ENCODE data around the gene P2RY2. TPM values are rescaled to one million over a fixed set of nuclear protein-coding genes. Genes with fewer than 3 reads are reported as not detected.

Gene P2RY2
- total RNA-seq, 2 experiments from 2014 or later = not detected

DNA sequence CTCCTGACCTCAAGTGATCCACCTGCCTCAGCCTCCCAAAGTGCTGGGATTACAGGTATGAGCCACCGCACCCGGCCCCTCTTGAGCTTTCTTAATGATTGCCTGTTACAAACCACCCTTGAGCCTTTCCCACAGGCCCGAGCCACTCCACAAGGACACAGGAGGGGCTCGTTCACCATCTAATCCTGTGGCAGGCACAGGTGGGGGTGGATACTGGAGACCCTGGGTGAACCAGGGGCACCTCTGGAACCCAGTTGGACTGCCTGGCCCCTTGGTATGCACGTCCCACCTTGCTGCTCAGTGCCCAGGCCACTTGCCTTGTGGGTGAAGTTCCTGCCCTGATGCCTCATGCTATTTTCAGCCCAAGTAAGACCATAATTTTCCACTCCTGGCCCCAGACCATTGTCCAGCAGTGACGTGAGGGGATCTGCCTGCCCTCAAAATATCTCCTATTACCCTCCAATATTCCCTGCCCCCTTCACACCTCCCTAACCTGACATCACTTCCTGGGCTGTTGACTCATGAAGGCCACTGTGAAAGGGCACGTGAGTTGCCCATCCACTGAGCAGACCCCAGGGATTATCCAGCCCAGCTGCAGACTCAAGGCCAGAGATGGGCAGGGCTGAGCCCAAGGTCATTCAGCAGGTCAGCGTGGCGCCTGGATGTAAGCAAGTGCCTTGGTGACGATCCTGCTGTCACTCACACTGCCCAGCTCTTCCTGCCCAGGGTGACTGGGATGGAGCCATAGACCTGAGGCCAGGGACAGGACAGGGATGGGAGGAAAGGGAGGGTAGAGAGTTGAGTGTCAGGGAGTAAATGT is 19.6 kb downstream of the P2RY2 start:
- no peaks in the 10 kb centered on the region for H3K4me1 Mint-ChIP-seq (ENCODE audit: low read depth)
- Histone ChIP-seq H3K36me3 (ENCODE audit: insufficient read depth, low read length) (no peaks in the 10 kb centered on the region), H3K4me3 (ENCODE audit: low read length) (no peak overlapping the region), H3K4me1 (ENCODE audit: insufficient read depth, low read length) (peaks cover 6% of the 10 kb centered on the region), H3K27ac (ENCODE audit: low read depth in 1 of 2, low read length in 2 of 2) (no peak overlapping the region), H3K9me3 (ENCODE audit: control insufficient read depth in 1 of 2, insufficient read depth in 1 of 2, low read length in 2 of 2) (no peaks in the 10 kb centered on the region), H3K27me3 (ENCODE audit: control insufficient read depth in 1 of 2, insufficient read depth in 2 of 2, low read length in 2 of 2) (no peaks in the 10 kb centered on the region)
- ChIA-PET POLR2A (no interaction called here), CTCF (no interaction called here)
- intact Hi-C loops (cut with DNase I, micrococcal nuclease) = no loop called here
- no peaks in the 10 kb centered on the region for H3K9me3 Mint-ChIP-seq
- ATAC-seq (ENCODE audit: poor library complexity) (no peak), DNase-seq (no peak)
- H3K27ac Mint-ChIP-seq = no peak overlapping the region
- H3K4me3 Mint-ChIP-seq = no peak overlapping the region
- H3K36me3 Mint-ChIP-seq (ENCODE audit: low read depth) = no peaks in the 10 kb centered on the region
- no peaks in the 10 kb centered on the region for H3K27me3 Mint-ChIP-seq
- TF ChIP-seq, protein P1, sequence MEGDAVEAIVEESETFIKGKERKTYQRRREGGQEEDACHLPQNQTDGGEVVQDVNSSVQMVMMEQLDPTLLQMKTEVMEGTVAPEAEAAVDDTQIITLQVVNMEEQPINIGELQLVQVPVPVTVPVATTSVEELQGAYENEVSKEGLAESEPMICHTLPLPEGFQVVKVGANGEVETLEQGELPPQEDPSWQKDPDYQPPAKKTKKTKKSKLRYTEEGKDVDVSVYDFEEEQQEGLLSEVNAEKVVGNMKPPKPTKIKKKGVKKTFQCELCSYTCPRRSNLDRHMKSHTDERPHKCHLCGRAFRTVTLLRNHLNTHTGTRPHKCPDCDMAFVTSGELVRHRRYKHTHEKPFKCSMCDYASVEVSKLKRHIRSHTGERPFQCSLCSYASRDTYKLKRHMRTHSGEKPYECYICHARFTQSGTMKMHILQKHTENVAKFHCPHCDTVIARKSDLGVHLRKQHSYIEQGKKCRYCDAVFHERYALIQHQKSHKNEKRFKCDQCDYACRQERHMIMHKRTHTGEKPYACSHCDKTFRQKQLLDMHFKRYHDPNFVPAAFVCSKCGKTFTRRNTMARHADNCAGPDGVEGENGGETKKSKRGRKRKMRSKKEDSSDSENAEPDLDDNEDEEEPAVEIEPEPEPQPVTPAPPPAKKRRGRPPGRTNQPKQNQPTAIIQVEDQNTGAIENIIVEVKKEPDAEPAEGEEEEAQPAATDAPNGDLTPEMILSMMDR (IDR thresholded peaks at IDR 0.05) = no peak

DNA sequence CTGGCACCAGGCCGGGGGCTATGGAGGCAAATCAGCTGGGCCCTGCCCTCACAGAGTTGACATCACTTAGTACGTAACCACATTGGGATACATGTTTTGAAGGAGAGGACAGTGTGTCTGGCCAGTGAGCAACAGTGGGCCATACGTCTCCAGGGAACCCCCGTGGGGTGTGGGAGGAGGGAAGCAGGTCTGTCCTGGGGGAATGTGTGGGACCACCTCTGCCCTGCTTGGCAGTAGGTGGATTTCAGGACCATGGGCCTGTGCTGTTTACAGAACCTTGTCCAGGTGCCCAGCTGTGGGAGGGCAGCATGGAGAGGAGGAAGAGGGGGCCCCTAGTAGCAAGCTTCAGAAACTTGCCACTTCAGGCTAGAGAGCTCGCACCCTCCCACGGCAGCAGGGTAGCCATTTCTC is 21.0 kb downstream of the P2RY2 start:
- H3K27ac Mint-ChIP-seq = no peak overlapping the region
- no peaks in the 10 kb centered on the region for H3K27me3 Mint-ChIP-seq
- DNase-seq (no peak), ATAC-seq (ENCODE audit: poor library complexity) (no peak)
- CTCF ChIA-PET = no interaction called here
- no peaks in the 10 kb centered on the region for H3K4me1 Mint-ChIP-seq (ENCODE audit: low read depth)
- H3K4me3 Mint-ChIP-seq = no peak overlapping the region
- Histone ChIP-seq H3K4me1 (ENCODE audit: insufficient read depth, low read length) (peaks cover 9% of the 10 kb centered on the region), H3K4me3 (ENCODE audit: low read length) (no peak overlapping the region), H3K27me3 (ENCODE audit: control insufficient read depth in 1 of 2, insufficient read depth in 2 of 2, low read length in 2 of 2) (no peaks in the 10 kb centered on the region), H3K27ac (ENCODE audit: low read depth in 1 of 2, low read length in 2 of 2) (no peak overlapping the region), H3K36me3 (ENCODE audit: insufficient read depth, low read length) (no peaks in the 10 kb centered on the region), H3K9me3 (ENCODE audit: control insufficient read depth in 1 of 2, insufficient read depth in 1 of 2, low read length in 2 of 2) (no peaks in the 10 kb centered on the region)
- POLR2A ChIA-PET = no interaction called here
- no peaks in the 10 kb centered on the region for H3K36me3 Mint-ChIP-seq (ENCODE audit: low read depth)
- no peaks in the 10 kb centered on the region for H3K9me3 Mint-ChIP-seq
- TF ChIP-seq, protein P1 (IDR thresholded peaks at IDR 0.05) = no peak
- intact Hi-C loops (cut with DNase I, micrococcal nuclease) = no loop called here

DNA sequence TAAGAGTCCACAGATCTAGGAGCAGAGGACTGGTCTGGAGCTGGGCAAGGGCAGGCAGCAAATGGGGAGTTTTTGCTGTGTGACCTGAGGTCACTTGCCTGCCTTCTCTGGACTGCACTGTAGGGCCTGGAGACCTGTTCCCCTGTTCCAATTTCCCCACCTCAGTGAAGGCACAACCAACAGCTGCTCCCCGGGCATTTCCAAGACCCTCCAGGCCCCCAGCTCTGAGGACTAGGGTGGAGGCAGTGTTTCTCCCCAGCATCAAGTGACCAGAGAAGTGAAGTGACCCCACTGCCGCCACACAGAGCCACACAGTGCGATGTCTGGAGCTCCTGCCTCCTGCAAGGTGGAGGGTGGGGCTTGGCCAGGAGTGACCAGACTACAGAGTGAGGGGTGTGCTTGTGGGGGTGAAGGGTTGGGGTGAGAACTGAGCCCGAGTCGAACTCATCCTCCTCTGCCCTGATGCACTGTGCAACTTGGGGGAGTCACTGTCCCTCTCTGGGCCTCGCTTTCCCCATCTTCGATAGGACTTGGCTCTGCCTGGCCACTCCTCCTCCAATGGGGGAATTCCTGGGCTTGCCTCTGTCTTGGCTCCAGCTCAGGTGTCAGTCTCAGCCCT is 21.6 kb downstream of the P2RY2 start:
- no peak overlapping the region for H3K4me3 Mint-ChIP-seq
- H3K36me3 Mint-ChIP-seq (ENCODE audit: low read depth) = no peaks in the 10 kb centered on the region
- intact Hi-C loops (cut with DNase I, micrococcal nuclease) = loop anchor here (5.0 kb wide), 3 partner anchors 407 to 767 kb away; no protein-coding TSS in a partner anchor
- TF ChIP-seq, protein P1 (IDR thresholded peaks at IDR 0.05) = no peak
- no peak overlapping the region for H3K27ac Mint-ChIP-seq
- no peak overlapping the region for H3K4me3 ChIP-seq (ENCODE audit: low read length)
- H3K27me3 Mint-ChIP-seq = no peaks in the 10 kb centered on the region
- no peaks in the 10 kb centered on the region for H3K9me3 ChIP-seq (ENCODE audit: control insufficient read depth in 1 of 2, insufficient read depth in 1 of 2, low read length in 2 of 2)
- DNase-seq = no peak
- H3K9me3 Mint-ChIP-seq = no peaks in the 10 kb centered on the region
- ATAC-seq (ENCODE audit: poor library complexity) = no peak
- no peaks in the 10 kb centered on the region for H3K36me3 ChIP-seq (ENCODE audit: insufficient read depth, low read length)
- peaks cover 9% of the 10 kb centered on the region for H3K4me1 ChIP-seq (ENCODE audit: insufficient read depth, low read length)
- CTCF ChIA-PET = no interaction called here
- no peak overlapping the region for H3K27ac ChIP-seq (ENCODE audit: low read depth in 1 of 2, low read length in 2 of 2)
- H3K27me3 ChIP-seq (ENCODE audit: control insufficient read depth in 1 of 2, insufficient read depth in 2 of 2, low read length in 2 of 2) = no peaks in the 10 kb centered on the region
- POLR2A ChIA-PET = no interaction called here
- H3K4me1 Mint-ChIP-seq (ENCODE audit: low read depth) = no peaks in the 10 kb centered on the region
